Measurements from ENCODE around the gene TENM4.

TENM4 gene

DNA sequence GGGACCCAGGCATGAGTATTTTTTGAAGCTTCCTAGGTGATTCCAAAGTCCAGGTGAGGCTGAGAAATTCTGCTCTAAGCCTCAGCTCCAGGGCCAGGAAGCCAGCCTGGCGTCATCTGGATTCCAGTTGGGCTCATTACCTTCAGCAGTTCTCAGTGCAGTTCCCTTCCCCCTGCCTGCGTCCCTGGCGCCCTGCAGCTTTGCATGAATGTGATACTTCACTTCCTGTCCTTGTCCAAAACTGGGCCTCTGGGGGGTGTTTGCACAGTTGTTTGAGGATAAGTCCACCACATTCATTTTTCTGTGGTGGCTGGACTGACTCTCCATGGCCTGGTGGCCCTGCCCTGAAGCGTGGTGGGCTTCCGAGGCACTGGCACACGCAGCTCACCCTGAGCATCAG is 98.1 kb downstream of the TENM4 start:
- H3K4me3 ChIP-seq (ENCODE audit: low read length), result no peak overlapping the region
- no peak for TF ChIP-seq ZNF274 (IDR thresholded peaks at IDR 0.05; ENCODE audit: low read depth, low read length)

DNA sequence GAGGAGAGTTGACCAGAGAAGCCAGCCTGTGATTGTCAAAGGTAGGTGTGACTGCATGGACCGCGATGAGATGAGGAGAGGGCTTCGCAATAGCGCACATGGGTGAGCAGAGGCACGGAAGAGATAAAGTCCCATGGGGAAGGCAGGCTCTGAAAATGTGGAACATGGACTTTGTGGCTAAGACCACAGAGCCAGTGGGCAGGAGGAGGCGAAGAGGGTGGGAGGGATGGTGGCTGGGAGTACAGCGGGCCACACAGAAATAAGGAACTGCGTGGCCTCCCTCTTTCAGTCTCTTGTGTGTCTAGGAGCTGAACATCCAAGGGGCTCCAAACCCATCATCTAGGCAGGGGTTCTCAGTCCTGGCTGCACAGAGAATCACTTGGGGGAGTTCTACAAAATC is 98.6 kb downstream of the TENM4 start:
- H3K4me3 ChIP-seq (ENCODE audit: low read length), result no peak overlapping the region
- no peak for TF ChIP-seq ZNF274 (IDR thresholded peaks at IDR 0.05; ENCODE audit: low read depth, low read length)

GRCh38 chr11:79340535-79340934 is 100.3 kb downstream of the TENM4 start:
- TF ChIP-seq ZNF274 (IDR thresholded peaks at IDR 0.05; ENCODE audit: low read depth, low read length), result no peak
- no peak overlapping the region for H3K4me3 ChIP-seq (ENCODE audit: low read length)

DNA sequence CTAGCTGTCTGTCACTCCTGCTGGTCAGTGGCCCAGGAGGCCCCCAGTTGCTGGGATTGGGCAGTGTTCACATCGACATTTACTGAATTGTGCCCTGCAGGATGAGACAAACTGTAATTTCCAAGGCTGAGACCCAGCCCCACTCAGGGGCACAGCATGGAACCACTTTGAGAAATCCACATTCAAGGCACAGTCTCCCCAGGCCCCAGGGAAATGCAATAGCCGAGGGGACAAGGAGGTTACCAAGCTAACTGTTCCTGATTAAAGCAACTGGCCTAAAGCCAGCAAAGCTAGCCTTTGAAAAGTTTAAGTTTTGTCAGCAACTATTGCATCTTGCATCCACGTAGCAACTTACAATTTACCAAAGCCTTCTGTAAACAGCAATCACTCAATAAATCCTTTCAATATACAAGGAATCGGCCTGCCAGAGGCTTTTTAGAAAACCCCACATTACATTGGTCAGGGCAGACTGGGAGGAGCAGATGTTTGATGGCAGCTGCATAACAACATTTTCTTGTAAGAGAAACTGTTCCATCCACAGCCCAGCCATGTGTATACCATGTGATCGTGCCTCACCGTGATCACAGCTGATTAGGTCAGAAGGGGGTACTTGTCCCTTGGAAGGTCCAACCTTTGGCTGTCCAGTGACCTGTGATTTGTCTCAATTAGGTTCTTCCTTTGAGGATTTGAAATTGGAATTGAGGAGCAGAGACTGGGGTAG is 103.9 kb downstream of the TENM4 start:
- no peak for TF ChIP-seq ZNF274 (IDR thresholded peaks at IDR 0.05; ENCODE audit: low read depth, low read length)
- no peak overlapping the region for H3K4me3 ChIP-seq (ENCODE audit: low read length)

- TF ChIP-seq ZNF274 (IDR thresholded peaks at IDR 0.05; ENCODE audit: low read depth, low read length), result no peak
- no peak overlapping the region for H3K4me3 ChIP-seq (ENCODE audit: low read length)
Observed at GRCh38 chr11:79335681-79336080, 105.1 kb downstream of the TENM4 start.

DNA sequence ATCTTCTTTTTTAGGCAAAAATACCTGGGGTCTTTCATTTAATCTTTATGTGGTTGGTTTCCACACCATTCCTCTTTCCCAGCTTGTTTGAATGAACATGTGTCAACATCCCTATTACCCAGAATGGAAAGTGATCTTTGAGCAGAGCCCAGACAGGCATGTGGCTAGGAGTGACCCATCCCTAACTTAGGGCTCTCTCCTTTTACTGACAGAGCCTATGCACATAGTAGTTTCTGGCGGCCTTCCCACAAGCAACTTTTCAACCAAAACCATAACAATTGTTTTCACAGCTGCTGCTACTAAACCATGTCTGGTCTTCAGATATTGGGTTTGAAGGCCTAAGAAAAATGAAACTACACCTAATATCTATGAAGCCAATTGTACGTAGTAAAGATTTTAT is 107.5 kb downstream of the TENM4 start:
- TF ChIP-seq ZNF274 (IDR thresholded peaks at IDR 0.05; ENCODE audit: low read depth, low read length), result no peak

DNA sequence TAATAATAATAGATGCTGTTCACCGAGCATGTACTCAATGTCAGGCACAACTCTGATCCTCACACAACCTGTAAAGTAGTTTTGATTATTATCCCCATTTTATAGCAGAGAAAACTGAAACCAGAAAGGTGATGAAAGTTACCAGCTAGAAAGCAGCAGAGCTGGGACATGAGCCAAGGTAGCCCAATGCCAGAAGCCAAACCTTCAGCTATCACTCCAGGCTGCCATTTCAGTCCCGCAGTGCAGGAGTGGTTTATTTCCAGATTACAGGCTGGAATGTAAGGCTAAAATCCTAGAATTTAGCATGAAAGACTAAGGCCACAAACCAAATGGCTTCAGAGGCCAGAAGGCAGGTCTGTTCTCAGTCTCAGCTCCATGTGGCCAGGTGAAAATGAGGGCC is 108.8 kb downstream of the TENM4 start:
- no peak for TF ChIP-seq ZNF274 (IDR thresholded peaks at IDR 0.05; ENCODE audit: low read depth, low read length)

More for the DNA sequence above, 107.5 kb downstream of the TENM4 start:
- H3K4me3 ChIP-seq (ENCODE audit: low read length), result no peak overlapping the region

DNA sequence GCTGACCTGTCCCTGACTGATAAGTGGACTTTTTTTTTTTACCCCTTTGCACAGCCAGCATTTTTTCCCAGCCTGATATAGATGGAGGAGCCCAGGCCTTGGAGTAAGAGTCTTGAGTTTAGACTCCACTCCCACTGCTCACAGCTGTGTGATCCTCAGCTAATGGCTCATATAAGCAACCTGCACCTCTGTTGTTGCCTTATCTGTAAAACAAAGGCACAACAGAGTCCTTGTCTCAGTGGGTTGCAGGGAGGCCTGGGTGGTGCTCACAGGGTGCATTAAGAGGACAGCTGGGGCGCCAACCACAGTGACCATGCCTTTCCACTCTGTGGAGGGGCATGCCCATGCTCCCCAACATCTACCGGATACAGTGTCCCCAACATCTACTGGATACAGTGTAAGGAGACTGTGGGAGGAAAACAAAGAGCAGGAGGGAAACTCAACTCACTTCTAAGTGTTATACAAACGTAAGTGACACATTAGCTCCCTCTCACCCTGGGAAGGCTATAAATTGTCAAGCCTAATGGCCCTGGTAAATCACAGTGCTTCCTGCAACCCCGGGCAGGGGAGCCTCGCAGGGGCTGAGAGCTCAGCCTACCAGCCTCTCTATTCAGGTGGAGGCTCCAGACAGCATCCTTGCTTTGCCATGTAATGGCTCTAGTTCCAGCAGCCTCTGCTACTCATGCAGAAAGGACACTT is 109.5 kb downstream of the TENM4 start:
- no peak for TF ChIP-seq ZNF274 (IDR thresholded peaks at IDR 0.05; ENCODE audit: low read depth, low read length)
- H3K4me3 ChIP-seq (ENCODE audit: low read length), result no peak overlapping the region

More for the DNA sequence above, 108.8 kb downstream of the TENM4 start:
- no peak overlapping the region for H3K4me3 ChIP-seq (ENCODE audit: low read length)

DNA sequence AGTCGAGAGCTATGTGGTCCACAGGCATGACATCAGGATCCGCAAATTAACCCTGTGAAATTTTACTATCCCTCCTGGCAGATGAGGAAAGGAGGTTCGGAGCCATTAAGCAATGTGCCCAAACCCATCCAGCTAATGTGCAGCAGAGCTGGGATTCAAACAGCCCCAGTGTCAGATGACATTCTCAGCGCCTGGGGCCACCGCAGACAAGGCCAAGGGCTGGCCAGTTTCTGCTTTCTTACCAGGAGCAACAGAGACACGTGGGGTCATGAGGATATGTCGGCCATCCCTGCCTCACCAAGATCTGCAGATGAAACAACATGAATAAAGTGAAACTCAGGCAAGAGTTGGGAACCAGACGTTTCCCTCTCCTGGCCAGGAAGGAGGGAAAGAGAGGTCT is 110.2 kb downstream of the TENM4 start:
- TF ChIP-seq ZNF274 (IDR thresholded peaks at IDR 0.05; ENCODE audit: low read depth, low read length), result no peak
- H3K4me3 ChIP-seq (ENCODE audit: low read length), result no peak overlapping the region

- no peak for TF ChIP-seq ZNF274 (IDR thresholded peaks at IDR 0.05; ENCODE audit: low read depth, low read length)
Observed at GRCh38 chr11:79329561-79329960, 111.3 kb downstream of the TENM4 start.

GRCh38 chr11:79328402-79328801 is 112.4 kb downstream of the TENM4 start:
- TF ChIP-seq ZNF274 (IDR thresholded peaks at IDR 0.05; ENCODE audit: low read depth, low read length), result no peak

More at GRCh38 chr11:79329561-79329960, 111.3 kb downstream of the TENM4 start:
- no peak overlapping the region for H3K4me3 ChIP-seq (ENCODE audit: low read length)

DNA sequence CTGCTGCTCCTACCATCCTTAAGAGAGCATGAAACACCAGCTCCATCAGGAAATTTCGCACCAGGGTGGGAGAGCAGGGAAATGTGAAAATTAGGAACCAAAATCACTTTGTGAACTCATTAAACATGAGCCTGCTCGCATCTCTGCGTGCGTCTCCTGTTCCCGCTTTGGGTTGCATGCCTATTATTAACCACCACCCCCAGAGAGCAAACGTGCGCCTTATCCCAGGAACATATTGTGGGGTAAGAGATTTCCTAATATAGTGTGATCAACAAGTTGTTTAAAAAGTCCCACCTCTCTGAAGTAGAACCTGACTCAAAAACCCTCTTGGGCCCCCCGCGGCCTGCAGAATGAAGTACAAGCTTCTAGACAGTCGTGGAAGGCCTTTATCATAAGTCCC is 115.0 kb downstream of the TENM4 start:
- no peak overlapping the region for H3K4me3 ChIP-seq (ENCODE audit: low read length)
- no peak for TF ChIP-seq ZNF274 (IDR thresholded peaks at IDR 0.05; ENCODE audit: low read depth, low read length)

More at GRCh38 chr11:79328402-79328801, 112.4 kb downstream of the TENM4 start:
- H3K4me3 ChIP-seq (ENCODE audit: low read length), result no peak overlapping the region

DNA sequence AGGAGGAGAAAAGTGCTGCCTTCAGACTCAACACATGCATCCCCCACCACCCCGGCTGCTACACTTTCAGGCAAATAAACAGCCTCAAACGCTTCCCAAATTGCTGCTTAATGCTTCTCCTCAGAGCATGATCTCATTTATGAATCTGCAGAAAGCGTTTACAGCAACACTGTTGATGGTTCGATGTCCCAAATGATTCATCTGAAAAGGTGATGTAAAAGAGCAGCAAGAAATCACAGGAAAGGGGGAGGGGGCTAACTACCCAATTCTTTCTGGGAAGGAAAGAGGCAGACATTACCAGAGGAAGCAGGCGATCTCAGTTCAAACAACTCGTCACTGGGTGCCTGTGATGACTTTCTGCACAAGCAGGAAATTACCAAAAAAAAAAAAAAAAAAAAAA is 119.6 kb downstream of the TENM4 start:
- no peak for TF ChIP-seq ZNF274 (IDR thresholded peaks at IDR 0.05; ENCODE audit: low read depth, low read length)
- H3K4me3 ChIP-seq (ENCODE audit: low read length), result no peak overlapping the region

DNA sequence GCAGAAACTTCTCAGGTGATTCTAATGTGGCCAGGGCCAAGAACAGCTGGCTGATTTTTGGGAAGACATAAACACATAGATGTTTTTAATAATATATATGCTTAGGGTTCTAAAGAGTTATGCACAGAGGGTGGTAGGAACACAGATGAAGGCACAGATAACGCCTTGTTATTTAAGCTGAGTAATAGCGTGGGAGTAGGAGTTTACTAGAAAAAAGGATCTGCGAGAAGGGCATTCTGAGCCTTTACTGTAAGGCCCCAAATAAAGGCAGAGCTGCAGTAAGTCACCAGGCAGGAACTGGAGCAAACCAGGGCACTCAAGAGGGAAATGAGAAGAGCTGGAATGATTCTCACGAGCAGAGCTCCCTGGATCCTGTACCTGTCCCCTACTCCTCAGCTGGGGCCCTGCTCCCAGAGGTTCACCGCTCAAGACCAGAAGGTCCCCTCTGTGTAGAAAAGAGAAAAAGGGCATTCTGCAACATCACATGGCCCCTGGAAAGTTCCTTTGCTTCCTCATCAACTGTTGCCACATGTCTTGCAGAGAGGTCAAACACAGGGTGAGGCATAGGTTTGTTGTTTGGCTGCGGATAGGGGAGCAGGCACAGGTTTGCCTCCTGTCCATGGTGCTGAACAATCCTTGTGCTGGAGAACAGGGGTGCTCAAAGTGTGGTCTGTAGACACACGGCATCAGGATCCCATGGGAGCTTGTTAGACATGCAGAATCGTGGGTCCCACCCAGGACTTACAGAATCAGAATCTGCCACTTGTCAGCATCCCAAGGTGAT is 125.7 kb downstream of the TENM4 start:
- no peak for TF ChIP-seq ZNF274 (IDR thresholded peaks at IDR 0.05; ENCODE audit: low read depth, low read length)
- no peak overlapping the region for H3K4me3 ChIP-seq (ENCODE audit: low read length)

DNA sequence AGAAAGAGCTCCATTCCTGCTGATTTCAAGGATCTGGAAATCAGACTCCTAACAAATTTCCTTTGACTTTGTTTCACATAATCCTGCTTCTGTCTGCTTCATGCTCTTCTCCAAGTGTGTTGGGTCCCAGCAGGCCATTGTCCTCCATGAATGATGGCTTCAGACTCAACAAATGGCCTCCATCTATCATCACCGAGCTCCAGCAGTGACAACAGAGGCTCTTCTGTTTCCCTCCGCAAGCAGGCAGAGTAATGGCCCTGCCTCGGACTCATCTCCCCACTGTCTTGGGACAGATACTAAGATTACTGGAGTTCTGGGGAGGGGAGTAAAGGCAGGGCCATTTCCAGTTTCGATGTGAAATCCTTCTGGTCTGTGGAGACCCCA is 127.3 kb downstream of the TENM4 start:
- H3K4me3 ChIP-seq (ENCODE audit: low read length), result no peak overlapping the region
- no peak for TF ChIP-seq ZNF274 (IDR thresholded peaks at IDR 0.05; ENCODE audit: low read depth, low read length)
